HepG2 (cell line): ENCODE measurements around the gene TGFBI. TPM values are rescaled to one million over a fixed set of nuclear protein-coding genes. Genes with fewer than 3 reads are reported as not detected.

Source experiments
- ATAC-seq: fragments of 200-7000 bp; cut with Tn5 transposase; 3 replicates; pipeline ENCODE4 v1.9.1; 2020; ENCODE audit warnings: mild to moderate bottlenecking, moderate library complexity
- BruUV-seq: library from RNA; stranded (reverse); fragments of 400-500 nt; replicated peaks from 2 replicates; lab custom pipeline; 2021; lab: Mats Ljungman, UMichigan
- CTCF ChIA-PET: fragments of 300-600 bp; formaldehyde crosslinking; extraction: SDS; loops from one replicate; lab custom pipeline; 2021; ENCODE audit warnings: low total read pairs, inconsistent platforms, low intra/inter-chr PET ratio; lab: Yijun Ruan, JAX
- POLR2A ChIA-PET: fragments of 350-600 bp; sonication (Branson Sonifier 250); formaldehyde crosslinking; loops from one replicate; lab custom pipeline; 2020; ENCODE audit warnings: antibody characterized with exemption, inconsistent platforms; lab: Yijun Ruan, JAX
- DNase-seq: peaks from one replicate; pipeline ENCODE4 v3.0.0-alpha.2; 2015; ENCODE audit warnings: low spot score
- FAIRE-seq: peaks from 3 replicates; lab custom pipeline; 2011; peaks lifted over from hg19 to GRCh38; lab: Jason Lieb, UNC
- H2AFZ ChIP-seq: one replicate; pipeline ENCODE4 v1.6.1; 2011; ENCODE audit warnings: low read length, inconsistent platforms
- H3K27ac ChIP-seq: fragments of 300-600 bp; 3 replicates; pipeline ENCODE4 v1.8.0; 2011; ENCODE audit warnings: mixed run types, mild to moderate bottlenecking, mixed read lengths, low read length, inconsistent platforms; ENCODE audit not compliant: insufficient read depth; ENCODE audit errors: extremely low read length
- H3K27me3 ChIP-seq, 2 experiments: fragments of 200-600 bp in 1 of 2; 2 replicates in 1 of 2; 3 replicates in 1 of 2; pipeline versions ENCODE4 v1.6.0 to v1.8.0; 2011; ENCODE audit warnings: low read length in 2 of 2, mild to moderate bottlenecking in 2 of 2, moderate library complexity in 2 of 2, inconsistent platforms in 1 of 2; ENCODE audit not compliant: insufficient read depth in 2 of 2, control insufficient read depth in 1 of 2
- H3K36me3 ChIP-seq, 2 experiments: fragments of 200-600 bp in 1 of 2; replicated peaks in 1 of 2; 2 replicates in 1 of 2; 3 replicates in 1 of 2; pipeline versions ENCODE4 v1.5.1 to v1.8.0; 2011; ENCODE audit warnings: low read length in 2 of 2, inconsistent platforms in 1 of 2; ENCODE audit not compliant: insufficient read depth in 2 of 2, control insufficient read depth in 1 of 2
- H3K4me1 ChIP-seq: 2 replicates; pipeline ENCODE4 v1.5.1; 2012; ENCODE audit warnings: low read length, inconsistent platforms; ENCODE audit not compliant: insufficient read depth
- H3K4me2 ChIP-seq: 2 replicates; pipeline ENCODE4 v1.6.0; 2011; ENCODE audit warnings: low read depth, low read length, inconsistent platforms
- H3K4me3 ChIP-seq, 3 experiments: fragments of 200-600 bp in 1 of 3; sonication (generic), shearing (Covaris generic) in 1 of 3; replicated peaks in 1 of 3; 2 replicates each; pipeline ENCODE4 v1.5.1; 2011 to 2016; ENCODE audit warnings: low read length in 3 of 3, inconsistent platforms in 2 of 3, low read depth in 2 of 3, mild to moderate bottlenecking in 2 of 3, control low read depth in 1 of 3, mixed read lengths in 1 of 3; ENCODE audit not compliant: insufficient read depth in 1 of 3
- H3K79me2 ChIP-seq: one replicate; pipeline ENCODE4 v1.6.1; 2011; ENCODE audit warnings: low read length, inconsistent platforms; ENCODE audit not compliant: insufficient read depth
- H3K9ac ChIP-seq: 2 replicates; pipeline ENCODE4 v1.6.0; 2011; ENCODE audit warnings: mild to moderate bottlenecking, low read depth, low read length, inconsistent platforms; ENCODE audit not compliant: insufficient read depth
- H3K9me3 ChIP-seq: 2 replicates; pipeline ENCODE4 v1.5.1; 2012; ENCODE audit warnings: mild to moderate bottlenecking, low read length
- H4K20me1 ChIP-seq: 2 replicates; pipeline ENCODE4 v1.6.0; 2011; ENCODE audit warnings: inconsistent platforms, mild to moderate bottlenecking, low read length, moderate library complexity; ENCODE audit not compliant: insufficient read depth
- DPF2 ChIP-seq: sonication (generic); formaldehyde crosslinking; IDR thresholded peaks from 2 replicates; pipeline ENCODE4 v1.4.0; 2020; ENCODE audit warnings: mild to moderate bottlenecking, low read depth, missing genetic modification reagents, borderline replicate concordance
- FOSL1 ChIP-seq: sonication (generic); formaldehyde crosslinking; IDR thresholded peaks from 2 replicates; pipeline ENCODE4 v1.9.0; 2021; ENCODE audit warnings: missing genetic modification reagents, borderline replicate concordance
- FOXA1 ChIP-seq, 2 experiments: fragments of 450-650 bp in 1 of 2; sonication (generic) in 1 of 2; formaldehyde crosslinking in 1 of 2; IDR thresholded peaks; 2 replicates each; pipeline versions ENCODE4 v1.4.0 to v1.6.1; 2016 to 2020; ENCODE audit warnings: missing genetic modification reagents in 1 of 2
- FOXO1 ChIP-seq: sonication (generic); formaldehyde crosslinking; IDR thresholded peaks from 2 replicates; pipeline ENCODE4 v1.4.0; 2020; ENCODE audit warnings: missing genetic modification reagents
- HDAC6 ChIP-seq: fragments of 200-600 bp; sonication (generic); IDR thresholded peaks from 2 replicates; pipeline ENCODE4 v1.7.0; 2017; ENCODE audit warnings: mild to moderate bottlenecking, antibody characterized with exemption, low read length, low read depth
- SIN3B ChIP-seq: fragments of 150-350 bp; IDR thresholded peaks from 2 replicates; pipeline ENCODE4 v1.6.1; 2014; ENCODE audit warnings: low read length
- TARDBP ChIP-seq: sonication (generic); formaldehyde crosslinking; IDR thresholded peaks from 2 replicates; pipeline ENCODE4 v1.8.0; 2022; ENCODE audit warnings: mild to moderate bottlenecking, missing genetic modification reagents
- TBL1XR1 ChIP-seq: fragments of 150-350 bp; IDR thresholded peaks from 2 replicates; pipeline ENCODE4 v1.6.1; 2014; ENCODE audit warnings: borderline replicate concordance, low read length; ENCODE audit not compliant: partially characterized antibody
- TEAD3 ChIP-seq: optimal IDR thresholded peaks from 2 replicates; pipeline ENCODE3; 2016; ENCODE audit warnings: borderline replicate concordance
- U2AF1 ChIP-seq: fragments of 200-400 bp; formaldehyde crosslinking; optimal IDR thresholded peaks from 2 replicates; pipeline ENCODE3; 2017; ENCODE audit warnings: mild to moderate bottlenecking, low read depth, low read length
- ZNF777 ChIP-seq: sonication (generic); formaldehyde crosslinking; IDR thresholded peaks from 2 replicates; pipeline ENCODE4 v1.4.0; 2020; ENCODE audit warnings: missing genetic modification reagents
- WGBS: methylation state at CpG from one replicate; pipeline ENCODE4 v1.1.6; 2017; ENCODE audit warnings: low lambda C conversion rate; 5-methylcytosine and 5-hydroxymethylcytosine counted together
- in situ Hi-C: cut with HindIII; loops from 2 replicates; pipeline ENCODE4 v1.10.0; 2017; ENCODE audit warnings: low pct_unique_long_range_greater_than_20kb; ENCODE audit not compliant: extremely low pct_ligation_motif_present
- intact Hi-C: fragments of 100-400 bp; cut with micrococcal nuclease; formaldehyde crosslinking; loops from one replicate; pipeline ENCODE4 v1.10.0; 2022; ENCODE audit not compliant: unreplicated experiment
- polyA plus RNA-seq, 8 experiments: library from polyadenylated mRNA; depleted of rRNA in 3 of 8; stranded (reverse) in 7 of 8; unstranded in 1 of 8; fragments of >200 nt; fragmentation: Illumina TruSeq in 4 of 8; extraction: Trizol in 4 of 8; gene quantifications; 2 replicates each; pipeline versions ENCODE4 v1.2.1 to v1.2.3, GENCODE V29; 2011 to 2016; ENCODE audit warnings: low read depth in 4 of 8, missing spikeins in 1 of 8, mixed read lengths in 1 of 8; ENCODE audit not compliant: insufficient read depth in 1 of 8
- total RNA-seq, 5 experiments: library from RNA; depleted of rRNA; stranded (reverse); fragments of >200 nt; fragmentation: Illumina TruSeq; extraction: Trizol; gene quantifications; 2 replicates each; pipeline ENCODE4 v1.2.3, GENCODE V29; 2016; ENCODE audit warnings: low read depth in 1 of 5
- TF ChIP-seq, protein P1 (sequence below): IDR thresholded peaks from 2 replicates; pipeline ENCODE4 v1.4.0; 2020; ENCODE audit warnings: mild to moderate bottlenecking, missing genetic modification reagents
- TF ChIP-seq, protein P2 (sequence below): sonication (generic); formaldehyde crosslinking; conservative IDR thresholded peaks from 2 replicates; pipeline ENCODE4 v1.4.0; 2020; ENCODE audit warnings: missing genetic modification reagents
- TF ChIP-seq, protein P3 (sequence below): sonication (generic); formaldehyde crosslinking; IDR thresholded peaks from 2 replicates; pipeline ENCODE4 v1.8.1; 2023; ENCODE audit warnings: missing genetic modification reagents, mild to moderate bottlenecking, borderline replicate concordance

The TGFBI gene
- total and polyA plus RNA-seq, 2 of the 13 experiments (the other 11 are each of a cell fraction or from before 2014, with no cell fraction given): 275 to 457 TPM

DNA sequence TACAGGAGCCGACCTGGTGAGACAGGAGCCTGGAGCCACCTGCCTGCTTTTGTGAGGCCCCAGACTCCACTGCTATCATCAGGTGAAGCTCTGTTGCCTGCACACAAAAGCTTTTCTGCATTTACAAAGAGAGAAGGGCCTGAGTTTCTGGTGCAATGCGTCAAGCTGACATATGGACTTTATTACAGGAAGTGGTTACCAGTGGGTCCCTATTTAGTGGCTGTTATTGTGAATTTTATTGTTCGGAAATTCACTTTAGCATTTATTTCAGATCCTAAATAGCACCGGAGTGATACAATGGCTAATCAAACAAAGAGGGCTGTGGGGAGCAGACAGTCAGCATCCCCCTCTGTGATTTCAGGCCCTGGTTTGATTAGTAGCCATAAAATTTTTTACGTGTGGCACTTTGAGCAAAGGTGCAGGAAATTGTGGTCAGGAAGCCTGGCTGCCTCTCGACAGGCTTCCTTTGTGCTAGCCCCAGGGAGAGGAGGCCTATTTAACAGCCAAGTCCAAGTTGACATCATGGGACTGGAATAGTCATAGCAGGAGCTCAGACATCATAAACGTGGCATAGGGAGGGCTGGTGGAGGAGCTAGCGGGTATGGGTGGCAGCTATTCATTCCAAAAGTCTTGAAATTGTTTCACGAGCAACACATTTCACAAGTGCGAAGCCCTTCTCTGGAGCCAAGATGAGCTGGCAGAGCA lies 8.4 kb downstream of the TGFBI start:
- no peak overlapping the region for H3K9ac ChIP-seq
- peaks cover 21 to 62% of the 10 kb centered on the region in 2 experiments for H3K36me3 ChIP-seq
- ChIA-PET CTCF (no interaction called here), POLR2A (interaction anchor here (2.5 to 10.6 kb wide), 2 partner anchors 9 to 16 kb away, joined by 12 to 129 read pairs; partner anchors contain the start of gene TGFBI)
- no TSS peak for BruUV-seq
- no peaks in the 10 kb centered on the region for H3K9me3 ChIP-seq
- no peak overlapping the region for H3K27ac ChIP-seq
- in situ Hi-C loops (no loop called here), intact Hi-C loops (no loop called here)
- H3K4me2 ChIP-seq: no peak overlapping the region
- FAIRE-seq (no peak), DNase-seq (no peak)
- H3K79me2 ChIP-seq: peaks cover 4% of the 10 kb centered on the region
- no peaks in the 10 kb centered on the region for H4K20me1 ChIP-seq
- peaks cover 35% of the 10 kb centered on the region for H3K4me1 ChIP-seq
- no peak overlapping the region for H2AFZ ChIP-seq
- no peak overlapping the region for H3K4me3 ChIP-seq
- 96% methylated on average over 10 of the region's 10 CpGs for WGBS
- TF ChIP-seq FOXA1 (IDR thresholded peaks at IDR 0.05) (no peak), FOXA1 (CRISPR knock-in tag; IDR thresholded peaks at IDR 0.05) (no peak), TEAD3 (CRISPR knock-in tag) (no peak), FOXO1 (CRISPR knock-in tag) (no peak), HDAC6 (no peak), FOSL1 (CRISPR knock-in tag) (no peak), TBL1XR1 (no peak), DPF2 (CRISPR knock-in tag) (no peak), U2AF1 (no peak), SIN3B (no peak), TARDBP (no peak), ZNF777 (CRISPR knock-in tag) (no peak)
- TF ChIP-seq, protein P1, sequence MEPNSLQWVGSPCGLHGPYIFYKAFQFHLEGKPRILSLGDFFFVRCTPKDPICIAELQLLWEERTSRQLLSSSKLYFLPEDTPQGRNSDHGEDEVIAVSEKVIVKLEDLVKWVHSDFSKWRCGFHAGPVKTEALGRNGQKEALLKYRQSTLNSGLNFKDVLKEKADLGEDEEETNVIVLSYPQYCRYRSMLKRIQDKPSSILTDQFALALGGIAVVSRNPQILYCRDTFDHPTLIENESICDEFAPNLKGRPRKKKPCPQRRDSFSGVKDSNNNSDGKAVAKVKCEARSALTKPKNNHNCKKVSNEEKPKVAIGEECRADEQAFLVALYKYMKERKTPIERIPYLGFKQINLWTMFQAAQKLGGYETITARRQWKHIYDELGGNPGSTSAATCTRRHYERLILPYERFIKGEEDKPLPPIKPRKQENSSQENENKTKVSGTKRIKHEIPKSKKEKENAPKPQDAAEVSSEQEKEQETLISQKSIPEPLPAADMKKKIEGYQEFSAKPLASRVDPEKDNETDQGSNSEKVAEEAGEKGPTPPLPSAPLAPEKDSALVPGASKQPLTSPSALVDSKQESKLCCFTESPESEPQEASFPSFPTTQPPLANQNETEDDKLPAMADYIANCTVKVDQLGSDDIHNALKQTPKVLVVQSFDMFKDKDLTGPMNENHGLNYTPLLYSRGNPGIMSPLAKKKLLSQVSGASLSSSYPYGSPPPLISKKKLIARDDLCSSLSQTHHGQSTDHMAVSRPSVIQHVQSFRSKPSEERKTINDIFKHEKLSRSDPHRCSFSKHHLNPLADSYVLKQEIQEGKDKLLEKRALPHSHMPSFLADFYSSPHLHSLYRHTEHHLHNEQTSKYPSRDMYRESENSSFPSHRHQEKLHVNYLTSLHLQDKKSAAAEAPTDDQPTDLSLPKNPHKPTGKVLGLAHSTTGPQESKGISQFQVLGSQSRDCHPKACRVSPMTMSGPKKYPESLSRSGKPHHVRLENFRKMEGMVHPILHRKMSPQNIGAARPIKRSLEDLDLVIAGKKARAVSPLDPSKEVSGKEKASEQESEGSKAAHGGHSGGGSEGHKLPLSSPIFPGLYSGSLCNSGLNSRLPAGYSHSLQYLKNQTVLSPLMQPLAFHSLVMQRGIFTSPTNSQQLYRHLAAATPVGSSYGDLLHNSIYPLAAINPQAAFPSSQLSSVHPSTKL (CRISPR knock-in tag): no peak
- TF ChIP-seq, protein P2, sequence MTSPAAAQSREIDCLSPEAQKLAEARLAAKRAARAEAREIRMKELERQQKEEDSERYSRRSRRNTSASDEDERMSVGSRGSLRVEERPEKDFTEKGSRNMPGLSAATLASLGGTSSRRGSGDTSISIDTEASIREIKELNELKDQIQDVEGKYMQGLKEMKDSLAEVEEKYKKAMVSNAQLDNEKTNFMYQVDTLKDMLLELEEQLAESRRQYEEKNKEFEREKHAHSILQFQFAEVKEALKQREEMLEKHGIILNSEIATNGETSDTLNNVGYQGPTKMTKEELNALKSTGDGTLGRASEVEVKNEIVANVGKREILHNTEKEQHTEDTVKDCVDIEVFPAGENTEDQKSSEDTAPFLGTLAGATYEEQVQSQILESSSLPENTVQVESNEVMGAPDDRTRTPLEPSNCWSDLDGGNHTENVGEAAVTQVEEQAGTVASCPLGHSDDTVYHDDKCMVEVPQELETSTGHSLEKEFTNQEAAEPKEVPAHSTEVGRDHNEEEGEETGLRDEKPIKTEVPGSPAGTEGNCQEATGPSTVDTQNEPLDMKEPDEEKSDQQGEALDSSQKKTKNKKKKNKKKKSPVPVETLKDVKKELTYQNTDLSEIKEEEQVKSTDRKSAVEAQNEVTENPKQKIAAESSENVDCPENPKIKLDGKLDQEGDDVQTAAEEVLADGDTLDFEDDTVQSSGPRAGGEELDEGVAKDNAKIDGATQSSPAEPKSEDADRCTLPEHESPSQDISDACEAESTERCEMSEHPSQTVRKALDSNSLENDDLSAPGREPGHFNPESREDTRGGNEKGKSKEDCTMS: no peak
- TF ChIP-seq, protein P3, sequence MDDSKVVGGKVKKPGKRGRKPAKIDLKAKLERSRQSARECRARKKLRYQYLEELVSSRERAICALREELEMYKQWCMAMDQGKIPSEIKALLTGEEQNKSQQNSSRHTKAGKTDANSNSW (CRISPR knock-in tag): no peak
- TF ChIP-seq, all 625 proteins: peak for 0
- H3K27me3 ChIP-seq: no peaks in the 10 kb centered on the region
- no peak for ATAC-seq
